Hepatocyte (in vitro differentiated cells): ENCODE measurements around the gene SLC4A5.

Source experiments
- CTCF ChIP-seq: fragments of 200-600 bp; sonication (generic); IDR thresholded peaks from 2 replicates; pipeline ENCODE4 v1.5.1; 2016; ENCODE audit warnings: antibody characterized with exemption, mild to moderate bottlenecking; ENCODE audit not compliant: poor library complexity
- EZH2phosphoT487 ChIP-seq: fragments of 200-600 bp; sonication (generic); IDR thresholded peaks from one replicate; pipeline ENCODE4 v1.6.1; 2018; ENCODE audit warnings: antibody characterized with exemption, mild to moderate bottlenecking, low read depth, moderate library complexity; ENCODE audit not compliant: unreplicated experiment, severe bottlenecking

- TF ChIP-seq CTCF (peak; percentile 53), EZH2phosphoT487 (no peak)
Observed at GRCh38 chr2:74179063-74179865, 164.0 kb downstream of the SLC4A5 start.
